ENCODE results near the gene SRPK2.
A peak's percentile ranks its signal among the peaks of the same experiment; 100 is the strongest.

SRPK2 gene

DNA sequence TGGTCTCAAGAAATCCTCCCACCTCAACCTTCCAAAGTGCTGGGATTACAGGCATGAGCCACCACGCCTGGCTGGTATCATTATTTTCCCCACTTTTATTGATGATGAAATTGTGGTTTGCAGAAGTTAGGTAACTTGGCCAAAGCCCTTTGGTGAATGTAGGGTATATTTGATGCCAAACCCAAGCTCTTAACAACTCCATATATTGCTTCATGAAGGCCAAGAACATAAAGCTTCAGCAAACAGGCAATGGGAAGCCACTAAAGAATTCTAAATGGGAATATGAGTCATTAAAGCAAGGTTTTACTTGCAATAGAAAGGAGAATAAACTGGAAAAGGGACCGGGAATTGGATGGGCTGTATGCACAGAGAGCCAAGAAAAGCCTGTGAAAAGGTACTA lies 232.0 kb downstream of the SRPK2 start:
- DNase-seq (ENCODE audit: low read depth): no peak
- H3K4me3 ChIP-seq (ENCODE audit: low read depth, low read length): no peak overlapping the region
- no peak for TF ChIP-seq CTCF (conservative IDR thresholded peaks at IDR 0.05; ENCODE audit: low read depth, low read length)

DNA sequence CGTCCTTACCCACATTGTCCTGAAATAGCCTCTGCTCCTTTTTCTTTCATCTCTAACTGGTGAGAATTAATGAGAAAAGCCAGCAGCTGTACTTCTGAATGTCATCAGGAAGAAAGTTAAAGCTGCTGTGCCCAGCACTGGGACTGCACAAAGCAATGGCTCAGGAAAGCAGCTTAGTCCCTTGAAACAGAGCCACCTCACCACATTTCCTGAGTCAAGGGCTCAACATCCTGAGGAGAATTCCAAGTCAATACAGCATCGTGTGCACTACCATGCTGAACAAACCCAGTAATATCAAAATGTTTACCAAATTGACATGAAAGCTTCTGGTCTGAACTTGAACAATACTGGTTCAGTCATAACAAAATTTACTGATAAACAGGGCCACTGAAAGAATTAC lies 234.6 kb downstream of the SRPK2 start:
- no peak for DNase-seq (ENCODE audit: low read depth)
- no peak for TF ChIP-seq CTCF (conservative IDR thresholded peaks at IDR 0.05; ENCODE audit: low read depth, low read length)
- H3K4me3 ChIP-seq (ENCODE audit: low read depth, low read length): no peak overlapping the region

GRCh38 chr7:105153531-105153930 lies 235.2 kb downstream of the SRPK2 start:
- TF ChIP-seq CTCF (conservative IDR thresholded peaks at IDR 0.05; ENCODE audit: low read depth, low read length): no peak
- no peak overlapping the region for H3K4me3 ChIP-seq (ENCODE audit: low read depth, low read length)

DNA sequence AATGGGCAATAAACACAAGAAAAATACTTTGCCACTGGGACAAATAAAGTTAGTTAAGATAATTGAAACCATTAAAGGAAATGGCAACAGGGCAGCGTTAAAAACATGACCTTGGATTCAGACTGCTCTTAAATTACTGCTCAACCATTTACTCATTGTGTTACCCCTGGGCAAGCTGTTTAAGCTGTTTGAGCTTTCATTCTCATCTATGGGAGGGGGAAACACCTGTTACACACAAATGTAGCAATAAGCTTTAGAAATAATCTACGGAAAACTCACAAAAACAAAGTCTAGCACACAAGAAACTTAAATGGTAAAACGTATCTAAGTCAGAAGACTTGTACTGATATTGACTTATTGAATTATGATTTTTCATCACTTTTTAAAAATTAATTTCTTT lies 237.6 kb downstream of the SRPK2 start:
- DNase-seq (ENCODE audit: low read depth): no peak
- no peak overlapping the region for H3K4me3 ChIP-seq (ENCODE audit: low read depth, low read length)
- no peak for TF ChIP-seq CTCF (conservative IDR thresholded peaks at IDR 0.05; ENCODE audit: low read depth, low read length)

More at GRCh38 chr7:105153531-105153930, 235.2 kb downstream of the SRPK2 start:
- DNase-seq (ENCODE audit: low read depth): no peak

- H3K4me3 ChIP-seq (ENCODE audit: low read depth, low read length): no peak overlapping the region
- TF ChIP-seq CTCF (conservative IDR thresholded peaks at IDR 0.05; ENCODE audit: low read depth, low read length): no peak
- DNase-seq (ENCODE audit: low read depth): peak; percentile 34
Measured at GRCh38 chr7:105149827-105150226, 238.9 kb downstream of the SRPK2 start.

DNA sequence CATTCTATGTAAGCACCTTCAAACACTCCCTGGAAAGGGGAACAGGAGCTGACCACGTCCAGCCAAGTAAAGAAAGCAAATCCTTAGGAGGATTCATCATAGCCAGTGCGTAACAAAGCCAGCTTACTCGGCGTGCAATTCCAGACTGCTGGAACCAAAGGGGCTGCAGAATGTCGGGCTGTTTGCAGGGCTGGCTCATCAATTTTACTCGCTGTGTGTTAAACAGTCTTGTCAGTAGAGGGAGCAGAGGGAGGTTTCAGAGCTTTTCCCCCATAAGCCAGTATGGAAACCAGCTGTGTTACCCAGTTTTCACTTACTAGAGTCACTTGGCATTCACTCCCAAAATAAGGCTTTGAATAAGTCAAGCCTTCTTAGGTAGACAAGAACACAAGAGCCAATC lies 247.7 kb downstream of the SRPK2 start:
- peak; percentile 68 for TF ChIP-seq CTCF (conservative IDR thresholded peaks at IDR 0.05; ENCODE audit: low read depth, low read length)
- peak; percentile 57 for DNase-seq (ENCODE audit: low read depth)
- H3K4me3 ChIP-seq (ENCODE audit: low read depth, low read length): no peak overlapping the region

DNA sequence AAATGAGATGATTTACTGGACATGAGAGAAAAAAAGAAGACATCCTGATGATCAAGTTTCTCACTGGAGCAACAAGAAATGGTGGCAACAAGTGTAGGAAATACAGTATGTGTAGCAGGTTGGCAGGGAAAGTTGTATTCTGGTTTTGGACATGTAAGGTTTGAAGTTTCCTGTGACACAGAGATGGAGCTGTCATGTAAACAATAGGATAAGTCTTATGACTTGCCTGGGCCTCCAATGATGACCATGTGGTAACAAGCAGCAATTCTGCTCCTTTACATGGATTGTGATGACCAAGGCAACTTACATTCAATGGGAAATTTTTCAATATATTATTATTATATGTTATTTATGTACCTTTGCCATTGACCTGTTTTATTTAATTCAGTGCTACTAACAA lies 249.3 kb downstream of the SRPK2 start:
- no peak overlapping the region for H3K4me3 ChIP-seq (ENCODE audit: low read depth, low read length)
- TF ChIP-seq CTCF (conservative IDR thresholded peaks at IDR 0.05; ENCODE audit: low read depth, low read length): no peak
- DNase-seq (ENCODE audit: low read depth): no peak

Data from choroid plexus epithelial cell (primary cell).